Calu3 (cell line): ENCODE results near the gene KRT6B. TPM values are rescaled to one million over a fixed set of nuclear protein-coding genes. Genes with fewer than 3 reads are reported as not detected.

Source experiments
- BruUV-seq: library from RNA; stranded (reverse); fragments of 400-500 nt; replicated peaks from 2 replicates; lab custom pipeline; 2021; lab: Mats Ljungman, UMichigan
- CTCF ChIA-PET: fragments of 300-600 bp; sonication (Branson Sonifier 250); formaldehyde crosslinking; loops from one replicate; lab custom pipeline; 2022; ENCODE audit warnings: antibody characterized with exemption; lab: Charles Lee
- DNase-seq: peaks from one replicate; pipeline ENCODE4 v3.0.0; 2022
- H3K27ac Mint-ChIP-seq: one replicate; pipeline ENCODE4 v1.8.0; 2022; ENCODE audit warnings: mixed read lengths; ENCODE audit not compliant: unreplicated experiment
- H3K27me3 Mint-ChIP-seq: one replicate; pipeline ENCODE4 v1.8.0; 2022; ENCODE audit warnings: mixed read lengths; ENCODE audit not compliant: unreplicated experiment
- H3K36me3 Mint-ChIP-seq: one replicate; pipeline ENCODE4 v1.8.0; 2022; ENCODE audit warnings: mild to moderate bottlenecking, moderate library complexity, mixed read lengths; ENCODE audit not compliant: insufficient read depth, unreplicated experiment
- H3K4me1 Mint-ChIP-seq: one replicate; pipeline ENCODE4 v1.8.0; 2022; ENCODE audit warnings: mild to moderate bottlenecking, low read depth, mixed read lengths; ENCODE audit not compliant: unreplicated experiment
- H3K4me3 Mint-ChIP-seq: one replicate; pipeline ENCODE4 v1.8.0; 2022; ENCODE audit warnings: mild to moderate bottlenecking, low read depth, moderate library complexity, mixed read lengths; ENCODE audit not compliant: unreplicated experiment
- H3K9me3 Mint-ChIP-seq: one replicate; pipeline ENCODE4 v1.8.0; 2022; ENCODE audit warnings: low read depth, mixed read lengths; ENCODE audit not compliant: unreplicated experiment
- CTCF ChIP-seq: fragments of 200-600 bp; IDR thresholded peaks from one replicate; pipeline ENCODE4 v1.8.0; 2022; ENCODE audit warnings: antibody characterized with exemption; ENCODE audit not compliant: unreplicated experiment
- intact Hi-C: fragments of 100-400 bp; cut with micrococcal nuclease; formaldehyde crosslinking; loops from one replicate; pipeline ENCODE4 v1.10.0; 2022; ENCODE audit not compliant: unreplicated experiment
- total RNA-seq: library from RNA; stranded (reverse); gene quantifications from 2 replicates; pipeline ENCODE4 v1.2.3, GENCODE V29; 2022

Gene KRT6B
- total RNA-seq, 1 experiment from 2014 or later: 5.6 TPM

DNA sequence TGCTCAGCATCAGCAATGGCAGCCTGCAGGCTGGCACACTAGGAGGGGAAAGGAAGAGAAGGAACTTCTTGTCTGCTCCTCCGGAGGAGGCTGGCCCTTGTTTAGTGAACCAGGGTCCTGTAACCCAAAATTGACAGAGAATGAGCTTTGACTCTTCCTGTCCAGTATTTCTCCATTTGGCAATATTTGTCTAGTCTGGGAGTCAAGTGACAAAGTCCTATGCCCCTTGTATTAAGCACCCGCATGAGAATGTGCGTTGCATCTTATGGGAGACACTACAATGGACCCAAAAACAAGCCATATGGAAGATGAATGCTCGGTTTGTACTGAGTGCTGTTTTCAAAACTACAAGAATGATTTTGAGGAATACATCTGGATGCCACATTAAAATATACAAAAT is 17.9 kb upstream of the KRT6B start:
- Mint-ChIP-seq H3K9me3 (no peaks in the 10 kb centered on the region), H3K4me3 (no peak overlapping the region), H3K27ac (no peak overlapping the region), H3K36me3 (no peaks in the 10 kb centered on the region), H3K27me3 (peaks cover 48% of the 10 kb centered on the region), H3K4me1 (no peaks in the 10 kb centered on the region)
- intact Hi-C loops: no loop called here
- no peak for DNase-seq
- CTCF ChIA-PET: no interaction called here
- BruUV-seq: no TSS peak
- TF ChIP-seq CTCF: no peak

DNA sequence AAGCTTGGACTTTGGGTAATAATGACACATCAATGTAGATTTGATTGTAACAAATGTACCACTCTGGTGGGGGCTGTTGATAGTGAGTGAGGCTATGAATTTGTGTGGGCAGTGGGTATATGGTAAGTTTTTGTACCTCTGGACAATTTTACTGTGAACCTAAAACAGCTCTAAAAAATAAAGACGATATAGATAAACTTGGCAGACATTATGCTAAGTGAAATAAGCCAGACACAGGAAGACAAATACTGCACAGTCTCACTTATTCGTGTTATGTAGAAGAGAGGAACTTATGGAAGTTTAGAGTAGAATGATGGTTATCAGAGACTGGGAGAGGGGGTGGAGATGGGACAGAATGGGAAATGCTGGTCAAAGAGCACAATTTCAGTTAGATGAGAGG is 13.0 kb upstream of the KRT6B start:
- intact Hi-C loops: no loop called here
- no peak for DNase-seq
- peaks cover 47% of the 10 kb centered on the region for H3K27me3 Mint-ChIP-seq
- no peaks in the 10 kb centered on the region for H3K36me3 Mint-ChIP-seq
- no peak for TF ChIP-seq CTCF
- CTCF ChIA-PET: no interaction called here
- no peak overlapping the region for H3K27ac Mint-ChIP-seq
- no peak overlapping the region for H3K4me3 Mint-ChIP-seq
- H3K4me1 Mint-ChIP-seq: no peaks in the 10 kb centered on the region
- H3K9me3 Mint-ChIP-seq: no peaks in the 10 kb centered on the region
- BruUV-seq: no TSS peak

DNA sequence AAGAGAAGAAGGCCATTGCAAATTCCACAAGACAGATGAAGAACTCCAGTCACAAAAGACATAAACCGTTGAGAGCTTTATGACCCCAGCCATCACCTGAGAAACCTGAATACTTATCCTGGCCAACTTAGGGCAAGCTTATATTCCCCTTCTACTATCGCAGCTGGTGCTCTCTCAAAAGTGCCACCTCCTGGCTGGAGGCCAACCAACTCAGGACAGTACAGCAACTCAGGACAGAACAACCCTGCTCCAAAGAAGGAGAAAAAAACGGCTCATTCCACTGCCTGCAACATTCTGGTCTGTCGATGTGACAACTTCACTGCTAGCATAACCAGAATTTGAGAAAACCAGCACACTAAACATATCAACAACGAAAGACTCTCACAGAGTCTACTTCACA is 9.7 kb upstream of the KRT6B start:
- Mint-ChIP-seq H3K4me3 (no peak overlapping the region), H3K36me3 (no peaks in the 10 kb centered on the region), H3K27me3 (peaks cover 29% of the 10 kb centered on the region), H3K4me1 (no peaks in the 10 kb centered on the region), H3K9me3 (no peaks in the 10 kb centered on the region), H3K27ac (no peak overlapping the region)
- BruUV-seq: no TSS peak
- intact Hi-C loops: no loop called here
- no peak for TF ChIP-seq CTCF
- CTCF ChIA-PET: interaction anchor here (0.7 kb wide), 2 partner anchors 80 to 110 kb away, joined by 3 read pairs; no protein-coding TSS in a partner anchor
- no peak for DNase-seq

GRCh38 chr12:52458861-52459260 is 6.9 kb upstream of the KRT6B start:
- Mint-ChIP-seq H3K27me3 (peaks cover 11% of the 10 kb centered on the region), H3K27ac (no peak overlapping the region), H3K9me3 (no peaks in the 10 kb centered on the region), H3K4me1 (peaks cover 21% of the 10 kb centered on the region), H3K36me3 (no peaks in the 10 kb centered on the region), H3K4me3 (no peak overlapping the region)
- DNase-seq: no peak
- BruUV-seq: no TSS peak
- CTCF ChIA-PET: no interaction called here
- TF ChIP-seq CTCF: no peak
- intact Hi-C loops: no loop called here
